HepG2 (cell line): Measurements from ENCODE around the gene KRT6C. TPM values are rescaled to one million over a fixed set of nuclear protein-coding genes. Genes with fewer than 3 reads are reported as not detected.

Source experiments
- ATAC-seq: fragments of 200-7000 bp; cut with Tn5 transposase; 3 replicates; pipeline ENCODE4 v1.9.1; 2020; ENCODE audit warnings: mild to moderate bottlenecking, moderate library complexity
- BruUV-seq: library from RNA; stranded (reverse); fragments of 400-500 nt; replicated peaks from 2 replicates; lab custom pipeline; 2021; lab: Mats Ljungman, UMichigan
- CTCF ChIA-PET: fragments of 300-600 bp; formaldehyde crosslinking; extraction: SDS; loops from one replicate; lab custom pipeline; 2021; ENCODE audit warnings: low total read pairs, inconsistent platforms, low intra/inter-chr PET ratio; lab: Yijun Ruan, JAX
- POLR2A ChIA-PET: fragments of 350-600 bp; sonication (Branson Sonifier 250); formaldehyde crosslinking; loops from one replicate; lab custom pipeline; 2020; ENCODE audit warnings: antibody characterized with exemption, inconsistent platforms; lab: Yijun Ruan, JAX
- DNase-seq: peaks from one replicate; pipeline ENCODE4 v3.0.0-alpha.2; 2015; ENCODE audit warnings: low spot score
- FAIRE-seq: peaks from 3 replicates; lab custom pipeline; 2011; peaks lifted over from hg19 to GRCh38; lab: Jason Lieb, UNC
- H2AFZ ChIP-seq: one replicate; pipeline ENCODE4 v1.6.1; 2011; ENCODE audit warnings: low read length, inconsistent platforms
- H3K27ac ChIP-seq: fragments of 300-600 bp; 3 replicates; pipeline ENCODE4 v1.8.0; 2011; ENCODE audit warnings: mixed run types, mild to moderate bottlenecking, mixed read lengths, low read length, inconsistent platforms; ENCODE audit not compliant: insufficient read depth; ENCODE audit errors: extremely low read length
- H3K27me3 ChIP-seq, 2 experiments: fragments of 200-600 bp in 1 of 2; 2 replicates in 1 of 2; 3 replicates in 1 of 2; pipeline versions ENCODE4 v1.6.0 to v1.8.0; 2011; ENCODE audit warnings: low read length in 2 of 2, mild to moderate bottlenecking in 2 of 2, moderate library complexity in 2 of 2, inconsistent platforms in 1 of 2; ENCODE audit not compliant: insufficient read depth in 2 of 2, control insufficient read depth in 1 of 2
- H3K36me3 ChIP-seq, 2 experiments: fragments of 200-600 bp in 1 of 2; replicated peaks in 1 of 2; 2 replicates in 1 of 2; 3 replicates in 1 of 2; pipeline versions ENCODE4 v1.5.1 to v1.8.0; 2011; ENCODE audit warnings: low read length in 2 of 2, inconsistent platforms in 1 of 2; ENCODE audit not compliant: insufficient read depth in 2 of 2, control insufficient read depth in 1 of 2
- H3K4me1 ChIP-seq: 2 replicates; pipeline ENCODE4 v1.5.1; 2012; ENCODE audit warnings: low read length, inconsistent platforms; ENCODE audit not compliant: insufficient read depth
- H3K4me2 ChIP-seq: 2 replicates; pipeline ENCODE4 v1.6.0; 2011; ENCODE audit warnings: low read depth, low read length, inconsistent platforms
- H3K4me3 ChIP-seq, 3 experiments: fragments of 200-600 bp in 1 of 3; sonication (generic), shearing (Covaris generic) in 1 of 3; replicated peaks in 1 of 3; 2 replicates each; pipeline ENCODE4 v1.5.1; 2011 to 2016; ENCODE audit warnings: low read length in 3 of 3, inconsistent platforms in 2 of 3, low read depth in 2 of 3, mild to moderate bottlenecking in 2 of 3, control low read depth in 1 of 3, mixed read lengths in 1 of 3; ENCODE audit not compliant: insufficient read depth in 1 of 3
- H3K79me2 ChIP-seq: one replicate; pipeline ENCODE4 v1.6.1; 2011; ENCODE audit warnings: low read length, inconsistent platforms; ENCODE audit not compliant: insufficient read depth
- H3K9ac ChIP-seq: 2 replicates; pipeline ENCODE4 v1.6.0; 2011; ENCODE audit warnings: mild to moderate bottlenecking, low read depth, low read length, inconsistent platforms; ENCODE audit not compliant: insufficient read depth
- H3K9me3 ChIP-seq: 2 replicates; pipeline ENCODE4 v1.5.1; 2012; ENCODE audit warnings: mild to moderate bottlenecking, low read length
- H4K20me1 ChIP-seq: 2 replicates; pipeline ENCODE4 v1.6.0; 2011; ENCODE audit warnings: inconsistent platforms, mild to moderate bottlenecking, low read length, moderate library complexity; ENCODE audit not compliant: insufficient read depth
- ASH2L ChIP-seq: fragments of 300-600, 200-600 bp; sonication (generic); IDR thresholded peaks from 2 replicates; pipeline ENCODE4 v1.7.0; 2017; ENCODE audit warnings: low read depth, mild to moderate bottlenecking, moderate library complexity, mixed read lengths, low read length; ENCODE audit not compliant: insufficient read length
- ESRRA ChIP-seq: sonication (generic); formaldehyde crosslinking; IDR thresholded peaks from 2 replicates; pipeline ENCODE4 v1.5.1; 2020; ENCODE audit warnings: mild to moderate bottlenecking, low read depth, missing genetic modification reagents
- FOXJ3 ChIP-seq: sonication (generic); formaldehyde crosslinking; IDR thresholded peaks from 2 replicates; pipeline ENCODE4 v1.4.0; 2020; ENCODE audit warnings: missing genetic modification reagents, mild to moderate bottlenecking, borderline replicate concordance
- HCFC1 ChIP-seq: fragments of 150-350 bp; IDR thresholded peaks from 2 replicates; pipeline ENCODE4 v1.6.1; 2014; ENCODE audit warnings: low read depth, low read length
- HOXA5 ChIP-seq: sonication (generic); formaldehyde crosslinking; IDR thresholded peaks from 2 replicates; pipeline ENCODE4 v1.4.0; 2020; ENCODE audit warnings: missing genetic modification reagents
- MAF1 ChIP-seq: sonication (generic); formaldehyde crosslinking; IDR thresholded peaks from 2 replicates; pipeline ENCODE4 v1.5.0; 2020; ENCODE audit warnings: missing genetic modification reagents, borderline replicate concordance
- MYPOP ChIP-seq: sonication (generic); formaldehyde crosslinking; IDR thresholded peaks from 2 replicates; pipeline ENCODE4 v1.8.1; 2023; ENCODE audit warnings: mild to moderate bottlenecking, moderate library complexity, missing genetic modification reagents
- PLSCR1 ChIP-seq: sonication (generic); formaldehyde crosslinking; IDR thresholded peaks from 2 replicates; pipeline ENCODE4 v1.5.0; 2020; ENCODE audit warnings: missing genetic modification reagents, mild to moderate bottlenecking, borderline replicate concordance
- UBTF ChIP-seq: sonication (generic); formaldehyde crosslinking; IDR thresholded peaks from 2 replicates; pipeline ENCODE4 v1.4.0; 2020; ENCODE audit warnings: mild to moderate bottlenecking, missing genetic modification reagents
- ZNF10 ChIP-seq: sonication (generic); formaldehyde crosslinking; IDR thresholded peaks from 2 replicates; pipeline ENCODE4 v1.4.0; 2020; ENCODE audit warnings: mild to moderate bottlenecking, low read depth, missing genetic modification reagents, borderline replicate concordance
- ZNF318 ChIP-seq: sonication (generic); formaldehyde crosslinking; IDR thresholded peaks from 2 replicates; pipeline ENCODE4 v1.4.0; 2020; ENCODE audit warnings: mild to moderate bottlenecking, missing genetic modification reagents
- ZNF747 ChIP-seq: sonication (generic); formaldehyde crosslinking; IDR thresholded peaks from 2 replicates; pipeline ENCODE4 v1.8.1; 2023; ENCODE audit warnings: missing genetic modification reagents, mild to moderate bottlenecking, borderline replicate concordance
- WGBS: methylation state at CpG from one replicate; pipeline ENCODE4 v1.1.6; 2017; ENCODE audit warnings: low lambda C conversion rate; 5-methylcytosine and 5-hydroxymethylcytosine counted together
- in situ Hi-C: cut with HindIII; loops from 2 replicates; pipeline ENCODE4 v1.10.0; 2017; ENCODE audit warnings: low pct_unique_long_range_greater_than_20kb; ENCODE audit not compliant: extremely low pct_ligation_motif_present
- intact Hi-C: fragments of 100-400 bp; cut with micrococcal nuclease; formaldehyde crosslinking; loops from one replicate; pipeline ENCODE4 v1.10.0; 2022; ENCODE audit not compliant: unreplicated experiment
- polyA plus RNA-seq, 8 experiments: library from polyadenylated mRNA; depleted of rRNA in 3 of 8; stranded (reverse) in 7 of 8; unstranded in 1 of 8; fragments of >200 nt; fragmentation: Illumina TruSeq in 4 of 8; extraction: Trizol in 4 of 8; gene quantifications; 2 replicates each; pipeline versions ENCODE4 v1.2.1 to v1.2.3, GENCODE V29; 2011 to 2016; ENCODE audit warnings: low read depth in 4 of 8, missing spikeins in 1 of 8, mixed read lengths in 1 of 8; ENCODE audit not compliant: insufficient read depth in 1 of 8
- total RNA-seq, 5 experiments: library from RNA; depleted of rRNA; stranded (reverse); fragments of >200 nt; fragmentation: Illumina TruSeq; extraction: Trizol; gene quantifications; 2 replicates each; pipeline ENCODE4 v1.2.3, GENCODE V29; 2016; ENCODE audit warnings: low read depth in 1 of 5

Gene KRT6C
- total and polyA plus RNA-seq, 2 of the 13 experiments (the other 11 are each of a cell fraction or from before 2014, with no cell fraction given) = 0.03 TPM; not detected in 1

GRCh38 chr12:52494518-52494917 is 20.9 kb upstream of the KRT6C start:
- H3K9me3 ChIP-seq = no peaks in the 10 kb centered on the region
- WGBS = 34% methylated on average over 4 of the region's 4 CpGs
- intact Hi-C loops = no loop called here
- no peak for DNase-seq
- in situ Hi-C loops = no loop called here
- ATAC-seq = no peak
- H3K27ac ChIP-seq = no peak overlapping the region
- peaks cover 3 to 17% of the 10 kb centered on the region in 2 experiments; a peak in 3 of 5 replicates for H3K27me3 ChIP-seq
- ChIA-PET CTCF (no interaction called here), POLR2A (no interaction called here)
- no peak overlapping the region for H3K9ac ChIP-seq
- no peak overlapping the region for H3K4me2 ChIP-seq
- no peaks in the 10 kb centered on the region for H3K36me3 ChIP-seq
- no peaks in the 10 kb centered on the region for H4K20me1 ChIP-seq
- H2AFZ ChIP-seq = no peak overlapping the region
- no peak overlapping the region for H3K4me3 ChIP-seq
- no peak for FAIRE-seq
- 0 out of 2 replicates have a peak, but pooled peaks cover 6% of the 10 kb centered on the region for H3K4me1 ChIP-seq
- no peaks in the 10 kb centered on the region for H3K79me2 ChIP-seq
- no TSS peak for BruUV-seq
- TF ChIP-seq PLSCR1 (CRISPR knock-in tag) (no peak), MAF1 (CRISPR knock-in tag) (no peak), HOXA5 (CRISPR knock-in tag) (no peak), ZNF747 (CRISPR knock-in tag) (no peak), HCFC1 (no peak), ZNF10 (CRISPR knock-in tag) (no peak), ESRRA (CRISPR knock-in tag) (no peak), ASH2L (no peak), MYPOP (CRISPR knock-in tag) (no peak), FOXJ3 (CRISPR knock-in tag) (no peak), UBTF (CRISPR knock-in tag) (no peak), ZNF318 (CRISPR knock-in tag) (no peak)
